Limb (tissue), 2 donors: ENCODE results near the gene ILDR2.
A peak's percentile ranks its signal among the peaks of the same experiment; 100 is the strongest.
"Not testable (repeated sequence)": the region's sequence is repeated elsewhere in the genome, so short reads cannot be mapped to it uniquely, and the experiment has no call there.

ENCODE experiments used
- DNase-seq, 2 donors: peaks; one replicate each; pipeline ENCODE4 v3.0.0-alpha.2; 2016; ENCODE audit errors: extremely low spot score in 2 of 2

The ILDR2 gene

GRCh38 chr1:166889776-166890175, 85.6 kb downstream of the ILDR2 start:
- DNase-seq = no peak

DNA sequence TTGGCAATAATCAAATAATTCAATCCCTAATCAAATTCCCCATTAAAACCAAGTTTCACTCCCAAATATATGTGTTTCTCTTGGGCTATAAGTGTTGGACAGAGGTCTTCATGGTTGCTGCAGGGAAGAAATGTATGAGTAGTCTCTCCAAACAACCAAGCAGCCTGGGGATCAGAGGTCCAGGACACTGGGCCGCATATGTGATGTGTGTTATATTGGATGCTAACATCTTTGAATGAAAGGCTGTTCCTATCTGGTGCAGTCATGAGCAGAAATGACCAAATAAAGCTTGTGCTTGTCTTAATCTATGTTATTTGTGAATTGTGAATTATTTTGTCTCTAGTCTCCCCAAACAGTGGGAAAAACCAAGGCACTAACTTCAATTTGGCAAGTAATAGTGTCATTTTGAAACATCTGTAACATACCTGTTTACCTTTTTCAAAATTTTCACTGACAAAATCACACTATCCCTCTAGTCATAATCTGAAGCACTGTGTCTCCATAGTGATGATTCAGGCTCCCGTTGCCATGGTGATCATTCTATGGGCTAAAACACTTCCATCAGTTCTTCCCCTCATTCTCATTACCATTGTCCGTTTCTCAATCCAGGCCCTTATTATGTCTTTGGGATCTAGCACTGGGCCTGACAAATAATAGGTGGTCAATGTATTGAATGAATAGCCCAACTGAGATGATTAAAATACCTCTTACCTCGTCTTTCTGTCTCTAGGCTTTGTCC, 86.8 kb downstream of the ILDR2 start:
- no peak for DNase-seq

- no peak for DNase-seq
Observed at GRCh38 chr1:166884971-166885370, 90.4 kb downstream of the ILDR2 start.

DNA sequence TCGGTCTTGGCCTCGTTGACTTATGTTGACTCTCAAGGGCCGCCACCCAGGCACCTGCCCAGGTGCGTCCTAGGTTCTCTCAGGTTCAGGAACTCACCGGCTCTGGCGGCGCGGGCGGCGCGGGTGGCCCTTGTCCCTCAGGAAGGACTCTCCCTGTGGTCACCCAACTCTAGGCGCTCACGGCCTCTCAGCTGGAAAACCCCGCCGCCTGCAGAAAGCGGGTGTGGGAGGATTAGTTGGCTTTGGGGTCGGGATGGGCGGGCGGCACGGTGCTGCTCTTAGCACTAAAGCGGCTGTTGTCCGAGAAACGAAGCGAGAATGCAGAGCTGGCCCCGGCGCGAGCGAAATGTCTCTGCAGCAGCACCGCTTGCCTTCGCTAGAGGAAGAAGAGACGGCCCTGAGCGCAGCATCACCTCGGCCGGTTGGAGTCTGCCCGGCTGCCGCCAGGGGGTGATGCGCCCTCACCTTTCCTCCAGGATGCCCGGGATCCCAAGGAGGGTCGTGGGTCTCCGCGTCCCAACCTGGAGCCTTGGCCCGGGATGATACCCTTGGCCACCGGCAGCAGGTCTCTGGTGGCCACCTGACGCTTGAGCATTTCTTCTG, 91.2 kb downstream of the ILDR2 start:
- DNase-seq = peak; percentile 10 to 80

GRCh38 chr1:166882893-166883292, 92.4 kb downstream of the ILDR2 start:
- no peak for DNase-seq

DNA sequence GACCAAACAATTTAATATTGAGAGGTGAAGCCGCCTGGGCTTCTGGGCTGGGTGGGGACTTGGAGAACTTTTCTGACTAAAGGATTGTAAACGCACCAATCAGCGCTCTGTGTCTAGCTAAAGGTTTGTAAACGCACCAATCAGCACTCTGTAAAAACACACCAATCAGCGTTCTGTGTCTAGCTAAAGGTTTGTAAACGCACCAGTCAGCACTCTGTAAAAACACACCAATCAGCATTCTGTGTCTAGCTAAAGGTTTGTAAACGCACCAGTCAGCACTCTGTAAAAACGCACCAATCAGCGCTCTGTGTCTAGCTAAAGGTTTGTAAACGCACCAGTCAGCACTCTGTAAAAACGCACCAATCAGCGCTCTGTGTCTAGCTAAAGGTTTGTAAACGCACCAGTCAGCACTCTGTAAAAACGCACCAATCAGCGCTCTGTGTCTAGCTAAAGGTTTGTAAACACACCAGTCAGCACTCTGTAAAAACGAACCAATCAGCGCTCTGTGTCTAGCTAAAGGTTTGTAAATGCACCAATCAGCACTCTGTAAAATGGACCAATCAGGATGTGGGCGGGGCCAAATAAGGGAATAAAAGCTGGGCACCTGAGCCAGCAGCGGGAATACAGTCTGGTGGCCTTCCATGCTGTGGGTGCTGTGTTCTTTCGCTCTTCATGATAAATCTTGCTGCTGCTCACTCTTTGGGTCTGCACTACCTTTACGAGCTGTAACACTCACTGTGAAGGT, 97.0 kb downstream of the ILDR2 start:
- not testable (repeated sequence) for DNase-seq

DNA sequence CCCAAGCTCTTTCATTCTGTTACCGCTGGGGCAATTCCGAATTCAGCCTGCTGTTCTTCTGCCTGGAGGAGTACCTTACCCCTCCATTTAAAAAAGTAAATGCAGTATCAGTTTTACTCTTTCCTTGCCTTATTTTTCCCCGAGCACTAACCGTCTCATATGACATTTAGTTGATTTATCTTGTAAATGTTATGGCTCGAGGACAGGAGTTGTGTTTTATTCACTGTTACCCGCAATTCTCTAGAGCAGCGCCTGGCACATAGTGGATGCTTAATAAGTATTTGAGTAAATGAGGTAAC, 98.9 kb downstream of the ILDR2 start:
- no peak for DNase-seq

DNA sequence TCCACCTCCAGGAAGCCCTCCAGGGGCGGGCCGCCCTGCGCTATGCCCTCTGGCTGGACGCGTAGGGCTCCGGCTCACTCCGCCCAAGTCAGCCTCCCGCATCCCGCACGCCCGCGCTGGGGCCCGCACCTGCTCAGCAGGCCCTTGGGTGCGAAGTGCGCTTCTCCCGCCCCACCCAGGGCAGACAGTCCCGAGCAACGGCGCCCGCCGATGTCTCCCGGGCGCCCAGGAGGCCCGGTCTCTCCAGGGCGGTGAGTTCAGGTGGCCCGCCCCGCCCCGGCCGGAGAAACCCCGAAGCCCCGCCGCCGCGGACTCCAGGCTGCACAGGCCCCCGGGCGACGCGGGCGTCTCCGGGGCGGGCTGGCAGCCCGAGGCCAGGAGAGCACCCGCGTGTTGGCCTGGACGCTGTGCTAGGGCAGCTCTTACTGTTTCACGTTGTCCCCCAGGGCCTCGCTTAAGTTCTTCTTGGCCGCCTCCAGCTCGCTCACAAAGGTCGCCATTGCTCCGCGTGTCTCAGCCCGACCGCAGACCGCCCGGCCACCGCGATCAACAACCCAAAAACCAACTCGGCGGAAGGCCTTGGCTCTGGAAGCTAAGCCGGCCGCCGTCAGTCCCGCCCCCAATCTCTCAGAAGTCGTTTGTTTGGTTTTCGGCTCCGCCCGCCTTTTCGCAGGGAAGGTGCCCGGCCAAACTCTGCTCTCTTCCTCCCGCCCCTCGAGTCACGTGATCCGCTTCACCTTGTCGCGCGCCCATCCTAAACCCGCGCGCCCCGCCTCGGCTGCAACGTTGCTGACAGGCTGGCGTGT, 99.4 kb downstream of the ILDR2 start, which contains the start of gene TADA1:
Gene TADA1, minus strand, starts transcription at position 531 of the 806 bp plus-strand sequence. Its CDS starts 31 bp downstream, at position 500.
- peak; percentile 97 to 99 for DNase-seq

- DNase-seq = no peak
Observed at GRCh38 chr1:166875302-166875733, 100.0 kb downstream of the ILDR2 start.

- DNase-seq = no peak
Observed at GRCh38 chr1:166874464-166874863, 100.9 kb downstream of the ILDR2 start.

DNA sequence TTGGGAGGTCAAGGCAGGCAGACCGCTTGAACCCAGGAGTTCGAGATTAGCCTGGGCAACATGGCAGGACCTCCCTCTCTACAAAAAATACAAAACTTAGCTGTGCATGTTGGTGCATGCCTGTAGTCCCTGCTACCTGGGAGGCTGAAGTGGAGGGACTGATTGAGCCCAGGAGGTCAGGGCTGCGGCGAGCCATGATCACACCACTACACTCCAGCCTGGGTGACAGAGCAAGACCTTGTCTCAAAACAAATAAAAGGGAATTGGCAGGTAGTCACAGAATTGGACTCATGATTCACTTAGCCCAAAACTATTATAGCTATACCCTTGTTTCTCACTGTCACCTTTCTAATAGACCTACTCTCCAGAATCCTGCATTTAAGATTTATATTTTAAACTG, 104.8 kb downstream of the ILDR2 start:
- DNase-seq = no peak

DNA sequence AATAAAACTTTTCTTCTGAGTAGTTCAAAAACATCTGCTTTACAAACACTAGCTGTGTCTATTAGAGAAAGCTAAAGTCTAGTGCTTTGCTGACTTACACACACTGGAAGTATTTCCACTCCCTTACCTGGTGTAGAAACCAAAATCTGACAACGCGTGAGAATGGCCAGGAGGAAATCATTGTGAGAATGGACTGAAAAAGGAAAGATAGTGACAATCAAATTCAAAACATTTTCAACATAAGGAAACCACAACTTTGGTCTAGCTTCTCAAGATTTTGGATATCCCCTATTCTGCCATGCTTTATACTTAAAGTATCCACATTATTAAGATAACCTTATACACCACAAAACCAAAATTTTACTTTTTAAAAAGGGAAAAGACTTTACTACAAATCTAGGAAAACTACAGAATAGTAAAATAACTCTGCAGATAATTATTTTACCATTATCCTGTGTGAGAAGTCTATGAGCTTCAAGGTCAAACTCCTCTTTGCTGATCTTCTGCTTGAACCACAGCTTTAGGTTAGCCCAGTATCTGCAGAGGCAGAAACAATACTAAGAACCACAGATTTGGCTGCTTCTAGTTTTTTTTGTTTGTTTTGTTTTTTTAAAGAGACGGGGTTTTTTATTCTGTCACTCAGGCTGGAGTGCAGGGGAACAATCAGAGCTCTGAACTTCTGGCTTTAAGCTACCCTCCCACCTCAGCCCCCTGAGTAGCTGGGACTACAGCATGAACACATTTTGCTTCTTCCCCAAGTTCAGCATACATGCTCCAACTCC, 105.8 kb downstream of the ILDR2 start:
- DNase-seq = no peak

DNA sequence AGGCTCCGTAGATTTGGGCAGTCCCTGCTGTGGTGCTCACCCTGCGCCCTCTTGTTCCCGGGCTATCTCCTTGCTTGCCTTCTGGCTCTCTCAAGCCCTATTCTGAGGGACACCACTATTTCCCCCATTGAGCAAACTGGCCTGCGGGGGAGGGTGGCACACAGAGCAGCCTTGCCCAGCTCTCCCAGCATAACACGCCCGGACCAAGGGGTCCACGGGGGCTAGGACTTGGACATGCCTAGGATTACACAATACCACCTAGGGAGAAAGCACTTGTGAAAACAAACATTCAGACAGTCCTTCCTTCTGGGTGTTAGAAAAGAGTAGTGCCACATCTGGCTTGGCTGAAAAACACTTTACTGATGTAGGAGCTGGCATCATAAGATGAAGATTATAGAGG, 106.7 kb downstream of the ILDR2 start:
- no peak for DNase-seq

DNA sequence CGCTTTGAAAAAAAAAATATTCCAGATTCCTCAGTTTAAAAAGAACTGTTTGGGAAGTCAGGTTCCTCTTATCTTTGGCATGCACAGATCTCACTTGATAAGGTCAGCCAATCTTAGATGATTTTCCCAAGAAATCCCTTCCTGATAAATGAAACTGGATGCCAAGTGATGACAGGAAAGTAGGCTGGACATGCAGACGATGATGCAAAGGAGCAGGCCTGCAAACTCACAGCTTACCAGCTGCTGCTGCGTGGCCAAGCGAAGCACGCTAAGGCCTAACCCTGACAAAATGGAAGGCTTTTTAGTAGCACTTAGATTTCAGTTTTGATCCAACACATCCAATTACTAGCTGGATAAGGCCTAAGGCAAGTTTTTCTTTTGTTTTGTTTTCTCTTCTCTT, 109.4 kb downstream of the ILDR2 start:
- no peak for DNase-seq

DNA sequence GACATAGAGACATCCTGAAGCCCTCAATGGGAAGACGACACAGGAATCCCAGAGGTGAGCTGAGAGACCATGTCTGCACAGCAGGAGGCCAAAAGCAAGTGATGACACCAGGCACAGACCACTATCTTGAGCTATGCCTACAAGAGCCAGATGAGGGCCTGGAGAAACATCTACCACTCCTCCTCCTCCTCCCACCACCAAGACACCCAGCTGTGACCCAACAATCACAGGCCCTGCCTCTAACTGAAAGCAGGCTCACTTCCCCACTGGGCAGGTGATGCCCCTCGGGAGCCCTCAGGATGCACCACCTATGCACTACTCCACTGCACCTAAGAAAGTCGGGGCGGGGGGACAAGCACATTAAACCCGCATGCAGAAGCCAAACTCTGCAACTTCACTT, 115.7 kb downstream of the ILDR2 start:
- DNase-seq = no peak

- no peak for DNase-seq
Observed at GRCh38 chr1:166858726-166859419, 116.5 kb downstream of the ILDR2 start.
